K562 (cell line): ENCODE data around the gene CUL5. TPM values are rescaled to one million over a fixed set of nuclear protein-coding genes. Genes with fewer than 3 reads are reported as not detected.
A peak's percentile ranks its signal among the peaks of the same experiment; 100 is the strongest.

Experiments
- ATAC-seq: fragments of 200-7000 bp; cut with Tn5 transposase; 3 replicates; pipeline ENCODE4 v1.9.1; 2020; ENCODE audit warnings: moderate library complexity
- BruUV-seq: library from RNA; stranded (reverse); fragments of 400-500 nt; replicated peaks from 2 replicates; lab custom pipeline; 2021; lab: Mats Ljungman, UMichigan
- CTCF ChIA-PET: fragments of 300-600 bp; formaldehyde crosslinking; extraction: SDS; loops from one replicate; lab custom pipeline; 2021; ENCODE audit warnings: low intra/inter-chr PET ratio; lab: Yijun Ruan, JAX
- POLR2A ChIA-PET: fragments of 300-600, 350-650 bp; sonication (Branson Sonifier 250); formaldehyde crosslinking; extraction: SDS; loops from one replicate; lab custom pipeline; 2021; ENCODE audit warnings: antibody characterized with exemption, inconsistent platforms; lab: Yijun Ruan, JAX
- DNase-seq, 4 experiments: peaks; one replicate each; pipeline versions ENCODE4 v3.0.0 to v3.0.0-alpha.2; 2011 to 2018; ENCODE audit warnings: low spot score in 3 of 4, mixed read lengths in 3 of 4; ENCODE audit errors: extremely low read depth in 1 of 4
- FAIRE-seq: peaks from 2 replicates; lab custom pipeline; 2011; peaks lifted over from hg19 to GRCh38; lab: Jason Lieb, UNC
- H2AFZ ChIP-seq: 2 replicates; pipeline ENCODE4 v1.6.0; 2011; ENCODE audit warnings: low read depth, low read length, control low read depth, inconsistent platforms
- H3K27ac ChIP-seq: fragments of 200-600 bp; 3 replicates; pipeline ENCODE4 v1.8.0; 2011; ENCODE audit warnings: low read depth, mild to moderate bottlenecking, control low read depth, inconsistent platforms, low read length, moderate library complexity, mixed read lengths; ENCODE audit errors: extremely low read depth
- H3K27me3 ChIP-seq, 2 experiments: fragments of 300-600 bp in 1 of 2; 2 replicates in 1 of 2; 3 replicates in 1 of 2; pipeline versions ENCODE4 v1.6.0 to v1.8.0; 2011; ENCODE audit warnings: inconsistent platforms in 2 of 2, low read length in 2 of 2, mild to moderate bottlenecking in 1 of 2, mixed read lengths in 1 of 2, moderate library complexity in 1 of 2; ENCODE audit not compliant: control insufficient read depth in 2 of 2, insufficient read depth in 2 of 2
- H3K36me3 ChIP-seq: fragments of 300-600 bp; 3 replicates; pipeline ENCODE4 v1.8.0; 2011; ENCODE audit warnings: mild to moderate bottlenecking, low read length, inconsistent platforms; ENCODE audit not compliant: control insufficient read depth, insufficient read depth
- H3K4me1 ChIP-seq, 2 experiments: fragments of 200-600 bp in 1 of 2; replicated peaks in 1 of 2; 2 replicates in 1 of 2; 3 replicates in 1 of 2; pipeline versions ENCODE4 v1.5.1 to v1.8.0; 2011; ENCODE audit warnings: inconsistent platforms in 2 of 2, low read length in 2 of 2, mild to moderate bottlenecking in 1 of 2, mixed read lengths in 1 of 2, moderate library complexity in 1 of 2; ENCODE audit not compliant: control insufficient read depth in 2 of 2, insufficient read depth in 2 of 2
- H3K4me2 ChIP-seq: 2 replicates; pipeline ENCODE4 v1.6.1; 2011; ENCODE audit warnings: low read length, control low read depth, inconsistent platforms, mixed read lengths; ENCODE audit not compliant: insufficient read depth
- H3K4me3 ChIP-seq: fragments of 200-600 bp; sonication (generic), shearing (Covaris generic); 2 replicates; pipeline ENCODE4 v1.5.1; 2016; ENCODE audit warnings: control low read depth, inconsistent platforms
- H3K79me2 ChIP-seq: fragments of 200-600 bp; 3 replicates; pipeline ENCODE4 v1.8.0; 2011; ENCODE audit warnings: low read length, inconsistent platforms; ENCODE audit not compliant: control insufficient read depth, insufficient read depth
- H3K9ac ChIP-seq, 2 experiments: 2 replicates each; pipeline versions ENCODE4 v1.6.0 to v1.6.1; 2011; ENCODE audit warnings: low read depth in 2 of 2, low read length in 2 of 2, control low read depth in 1 of 2, inconsistent platforms in 1 of 2, mild to moderate bottlenecking in 1 of 2, mixed read lengths in 1 of 2; ENCODE audit not compliant: insufficient read depth in 1 of 2
- H3K9me1 ChIP-seq: one replicate; pipeline ENCODE4 v1.6.0; 2011; ENCODE audit warnings: inconsistent platforms, mild to moderate bottlenecking, low read length, moderate library complexity; ENCODE audit not compliant: control insufficient read depth, insufficient read depth
- H3K9me3 ChIP-seq: replicated peaks from 2 replicates; pipeline ENCODE4 v1.5.1; 2011; ENCODE audit warnings: low read depth, low read length, inconsistent platforms; ENCODE audit not compliant: control insufficient read depth, insufficient read depth
- H4K20me1 ChIP-seq: replicated peaks from 2 replicates; pipeline ENCODE4 v1.6.1; 2011; ENCODE audit warnings: low read length, inconsistent platforms, mixed read lengths; ENCODE audit not compliant: control insufficient read depth, insufficient read depth
- E2F3 ChIP-seq: fragments of 250-450 bp; sonication (Bioruptor Pico); IDR thresholded peaks from 2 replicates; pipeline ENCODE4 v1.4.0; 2020; ENCODE audit warnings: mild to moderate bottlenecking
- FOSL1 ChIP-seq: fragments of 200-800 bp; sonication (Bioruptor generic); conservative IDR thresholded peaks from 2 replicates; pipeline ENCODE4 v1.6.1; 2016; ENCODE audit warnings: missing genetic modification characterization, missing compliant biosample characterization
- NFIC ChIP-seq: fragments of 450-650 bp; IDR thresholded peaks from 2 replicates; pipeline ENCODE4 v1.6.1; 2017; ENCODE audit warnings: mild to moderate bottlenecking, inconsistent platforms
- NRF1 ChIP-seq, 2 experiments: fragments of 450-650 bp; IDR thresholded peaks in 1 of 2; conservative IDR thresholded peaks in 1 of 2; 2 replicates each; pipeline ENCODE4 v1.6.1; 2014; ENCODE audit warnings: mild to moderate bottlenecking in 2 of 2
- OTX1 ChIP-seq: fragments of 450-650 bp; formaldehyde crosslinking; IDR thresholded peaks from 2 replicates; pipeline ENCODE4 v1.4.0; 2022; ENCODE audit warnings: mild to moderate bottlenecking
- PHF8 ChIP-seq: fragments of 200-600 bp; sonication (generic); IDR thresholded peaks from 2 replicates; pipeline ENCODE4 v1.6.1; 2012; ENCODE audit warnings: mixed run types, mild to moderate bottlenecking, inconsistent platforms, low read length, moderate library complexity, borderline replicate concordance
- POLR2AphosphoS5 ChIP-seq: IDR thresholded peaks from 2 replicates; pipeline ENCODE4 v1.6.1; 2011; ENCODE audit warnings: mild to moderate bottlenecking, low read depth, low read length, moderate library complexity; ENCODE audit not compliant: control insufficient read depth, insufficient read depth
- RNF2 ChIP-seq: sonication (generic); IDR thresholded peaks from 2 replicates; pipeline ENCODE4 v1.6.1; 2016
- SMC3 ChIP-seq: conservative IDR thresholded peaks from 2 replicates; pipeline ENCODE4 v1.6.1; 2011; ENCODE audit warnings: low read depth, low read length, improper control_type of control experiment; ENCODE audit not compliant: insufficient read depth
- TOE1 ChIP-seq, 2 experiments: fragments of 450-650 bp in 1 of 2; sonication (generic) in 1 of 2; formaldehyde crosslinking in 1 of 2; IDR thresholded peaks; 2 replicates each; pipeline versions ENCODE4 v1.7.1 to v1.8.0; 2016 to 2022; ENCODE audit warnings: borderline replicate concordance in 2 of 2, mild to moderate bottlenecking in 2 of 2, antibody characterized with exemption in 1 of 2, inconsistent platforms in 1 of 2, low read depth in 1 of 2, missing genetic modification reagents in 1 of 2, moderate library complexity in 1 of 2
- ZNF143 ChIP-seq: sonication (generic); formaldehyde crosslinking; IDR thresholded peaks from 2 replicates; pipeline ENCODE4 v1.9.0; 2022; ENCODE audit warnings: mild to moderate bottlenecking, missing genetic modification reagents
- ZNF311 ChIP-seq: fragments of 250-450 bp; sonication (Bioruptor Pico); IDR thresholded peaks from 2 replicates; pipeline ENCODE4 v1.4.0; 2020; ENCODE audit warnings: mild to moderate bottlenecking, moderate library complexity
- ZNF408 ChIP-seq: fragments of 250-450 bp; sonication (Bioruptor Pico); IDR thresholded peaks from 2 replicates; pipeline ENCODE4 v1.4.0; 2020; ENCODE audit warnings: low read depth, mild to moderate bottlenecking, moderate library complexity
- ZNF41 ChIP-seq: fragments of 250-450 bp; sonication (Bioruptor Pico); conservative IDR thresholded peaks from 2 replicates; pipeline ENCODE4 v1.4.0; 2020; ENCODE audit warnings: mild to moderate bottlenecking
- ZNF717 ChIP-seq: fragments of 250-450 bp; sonication (Bioruptor Pico); IDR thresholded peaks from 2 replicates; pipeline ENCODE4 v1.5.0; 2021
- WGBS: fragments of 100-300 bp; shearing (Covaris generic); methylation state at CpG from one replicate; pipeline ENCODE4 v1.1.6; 2016; ENCODE audit warnings: low coverage, mixed read lengths; ENCODE audit not compliant: insufficient coverage; ENCODE audit errors: missing lambda C conversion rate; 5-methylcytosine and 5-hydroxymethylcytosine counted together
- in situ Hi-C: fragments of 300-500 bp; cut with MboI; formaldehyde crosslinking; loops from 4 replicates; pipeline ENCODE4 v1.15.0; 2018; ENCODE audit warnings: inconsistent platforms, mixed read lengths
- intact Hi-C: fragments of 100-400 bp; cut with micrococcal nuclease; formaldehyde crosslinking; loops from 2 replicates; pipeline ENCODE4 v1.14.2; 2022
- polyA plus RNA-seq, 8 experiments: library from polyadenylated mRNA; depleted of rRNA in 4 of 8; stranded (reverse) in 5 of 8; unstranded in 3 of 8; fragments of >200 nt; fragmentation: Nextera tagmentation in 2 of 8; fragmentation: Illumina TruSeq in 1 of 8; extraction: Ambion mirVana in 2 of 8; extraction: Trizol in 1 of 8; gene quantifications; 2 replicates each; pipeline versions ENCODE4 v1.2.1 to v1.2.3, GENCODE V29; 2011 to 2014; ENCODE audit warnings: inconsistent platforms in 1 of 8, missing spikeins in 1 of 8
- total RNA-seq, 7 experiments: library from RNA; depleted of rRNA in 6 of 7; stranded (reverse); fragments of >200 nt in 6 of 7; fragmentation: Illumina TruSeq in 2 of 7; extraction: Trizol in 2 of 7; gene quantifications; 2 replicates each; pipeline versions ENCODE4 v1.2.1 to v1.2.3, GENCODE V29; 2011 to 2021; ENCODE audit warnings: low replicate concordance in 1 of 7
- TF ChIP-seq, protein P1 (sequence below): IDR thresholded peaks from 3 replicates; pipeline ENCODE4 v1.6.1; 2011; ENCODE audit warnings: borderline replicate concordance, mild to moderate bottlenecking; ENCODE audit not compliant: insufficient read length, insufficient read depth
- TF ChIP-seq, protein P2 (sequence below): fragments of 250-450 bp; sonication (Bioruptor Pico); IDR thresholded peaks from 2 replicates; pipeline ENCODE4 v1.5.0; 2021
- TF ChIP-seq, protein P3 (sequence below): fragments of 450-650 bp; IDR thresholded peaks from 2 replicates; pipeline ENCODE4 v1.6.1; 2014; ENCODE audit warnings: low read depth, mild to moderate bottlenecking, moderate library complexity, borderline replicate concordance

The CUL5 gene
- total and polyA plus RNA-seq, 9 of the 15 experiments (the other 6 are each of a cell fraction or from before 2014, with no cell fraction given), result 14.3 to 45.9 (median 23.0) TPM

DNA sequence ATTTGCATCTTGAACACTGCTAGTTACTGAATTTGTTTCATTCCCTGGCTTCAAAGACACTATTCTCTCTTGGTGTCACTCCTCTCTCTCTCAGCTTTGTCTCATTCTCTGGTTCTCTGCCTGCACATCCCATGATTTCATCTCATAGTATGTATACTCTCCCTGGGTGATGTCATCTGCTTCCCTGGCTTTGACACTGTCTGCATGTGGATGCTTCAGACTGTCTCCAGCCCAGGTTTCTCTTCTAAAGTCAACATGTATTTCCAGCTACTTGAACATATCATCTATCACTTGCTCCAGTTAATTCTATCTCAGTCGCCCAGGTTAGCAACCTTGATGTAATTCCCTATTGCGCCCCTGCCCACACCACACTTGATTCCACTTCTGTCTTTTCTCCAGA lies 103.4 kb downstream of the CUL5 start (continued):
- TF ChIP-seq ZNF408 (CRISPR knock-in tag), result no peak
- TF ChIP-seq TOE1 (IDR thresholded peaks at IDR 0.05; ENCODE audit: borderline replicate concordance), result no peak
- TF ChIP-seq TOE1 (CRISPR knock-in tag; IDR thresholded peaks at IDR 0.05; ENCODE audit: borderline replicate concordance, low read depth), result no peak
- no peak for TF ChIP-seq PHF8
- no peak for TF ChIP-seq NRF1 (conservative IDR thresholded peaks at IDR 0.05 in 1 of 2, IDR thresholded peaks at IDR 0.05 in 1 of 2)
- TF ChIP-seq ZNF717 (CRISPR knock-in tag), result no peak
- no peak for TF ChIP-seq ZNF311 (CRISPR knock-in tag)

DNA sequence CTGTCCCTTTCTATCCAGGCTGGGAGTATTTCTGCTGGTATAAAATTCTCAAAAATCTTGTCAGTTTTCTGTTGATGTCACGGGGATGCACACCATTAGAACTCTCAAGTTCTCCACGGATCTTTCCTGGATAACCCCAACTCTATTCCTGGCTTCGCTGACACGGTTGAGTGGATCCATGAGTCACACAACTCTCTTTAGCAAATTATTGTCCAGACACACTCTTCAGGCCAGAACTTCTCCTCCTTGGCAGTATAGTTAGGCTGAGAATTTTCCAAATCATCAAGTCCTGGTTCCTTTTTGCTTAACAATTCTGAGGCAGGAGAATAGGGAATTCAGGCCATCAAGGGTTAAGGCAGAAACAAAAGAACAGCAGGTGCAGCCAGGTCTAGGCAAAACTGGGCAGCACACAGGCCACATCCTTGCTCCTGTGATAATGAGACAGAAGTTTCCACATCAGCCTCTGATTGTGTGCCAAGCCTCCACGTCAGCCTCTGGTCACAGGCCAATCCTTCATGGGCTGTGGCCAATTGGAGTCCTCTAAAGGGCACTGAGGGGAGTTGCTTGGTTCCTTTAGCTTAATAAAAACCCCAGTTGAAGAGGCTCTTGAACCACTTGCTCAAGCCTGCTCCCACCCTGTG lies 106.9 kb downstream of the CUL5 start:
- Histone ChIP-seq H3K9me1 (no peaks in the 10 kb centered on the region), H3K4me1 (peaks cover 0 to 2% of the 10 kb centered on the region in 2 experiments; a peak in 1 of 5 replicates), H3K9me3 (no peaks in the 10 kb centered on the region), H3K27ac (no peak overlapping the region), H3K4me2 (no peak overlapping the region), H3K36me3 (no peaks in the 10 kb centered on the region), H3K4me3 (no peak overlapping the region), H2AFZ (no peak overlapping the region), H3K79me2 (no peaks in the 10 kb centered on the region), H3K9ac (no peak overlapping the region), H3K27me3 (no peaks in the 10 kb centered on the region), H4K20me1 (no peaks in the 10 kb centered on the region)
- 18% methylated on average over 5 of the region's 5 CpGs for WGBS
- in situ Hi-C loops, result no loop called here
- FAIRE-seq, result peak; percentile 19
- peak; percentile 25; the same call in 2 of the 3 replicates for ATAC-seq
- ChIA-PET CTCF (no interaction called here), POLR2A (no interaction called here)
- BruUV-seq, result no TSS peak
- no peak for DNase-seq
- intact Hi-C loops, result no loop called here
- no peak for TF ChIP-seq POLR2AphosphoS5
- TF ChIP-seq, protein P1, sequence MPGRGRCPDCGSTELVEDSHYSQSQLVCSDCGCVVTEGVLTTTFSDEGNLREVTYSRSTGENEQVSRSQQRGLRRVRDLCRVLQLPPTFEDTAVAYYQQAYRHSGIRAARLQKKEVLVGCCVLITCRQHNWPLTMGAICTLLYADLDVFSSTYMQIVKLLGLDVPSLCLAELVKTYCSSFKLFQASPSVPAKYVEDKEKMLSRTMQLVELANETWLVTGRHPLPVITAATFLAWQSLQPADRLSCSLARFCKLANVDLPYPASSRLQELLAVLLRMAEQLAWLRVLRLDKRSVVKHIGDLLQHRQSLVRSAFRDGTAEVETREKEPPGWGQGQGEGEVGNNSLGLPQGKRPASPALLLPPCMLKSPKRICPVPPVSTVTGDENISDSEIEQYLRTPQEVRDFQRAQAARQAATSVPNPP, result no peak
- no peak for TF ChIP-seq SMC3
- TF ChIP-seq ZNF41 (CRISPR knock-in tag), result no peak
- no peak for TF ChIP-seq RNF2
- TF ChIP-seq FOSL1 (tag), result peak; percentile 28; the same call in 1 of the 2 replicates
- TF ChIP-seq OTX1, result no peak
- TF ChIP-seq, protein P2, sequence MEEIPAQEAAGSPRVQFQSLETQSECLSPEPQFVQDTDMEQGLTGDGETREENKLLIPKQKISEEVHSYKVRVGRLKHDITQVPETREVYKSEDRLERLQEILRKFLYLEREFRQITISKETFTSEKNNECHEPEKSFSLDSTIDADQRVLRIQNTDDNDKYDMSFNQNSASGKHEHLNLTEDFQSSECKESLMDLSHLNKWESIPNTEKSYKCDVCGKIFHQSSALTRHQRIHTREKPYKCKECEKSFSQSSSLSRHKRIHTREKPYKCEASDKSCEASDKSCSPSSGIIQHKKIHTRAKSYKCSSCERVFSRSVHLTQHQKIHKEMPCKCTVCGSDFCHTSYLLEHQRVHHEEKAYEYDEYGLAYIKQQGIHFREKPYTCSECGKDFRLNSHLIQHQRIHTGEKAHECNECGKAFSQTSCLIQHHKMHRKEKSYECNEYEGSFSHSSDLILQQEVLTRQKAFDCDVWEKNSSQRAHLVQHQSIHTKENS, result no peak
- 0 out of 2 replicates have a peak, but pooled peaks have one; percentile 5 for TF ChIP-seq NFIC
- no peak for TF ChIP-seq ZNF143 (CRISPR knock-in tag)
- no peak for TF ChIP-seq E2F3 (CRISPR knock-in tag)
- TF ChIP-seq, protein P3, sequence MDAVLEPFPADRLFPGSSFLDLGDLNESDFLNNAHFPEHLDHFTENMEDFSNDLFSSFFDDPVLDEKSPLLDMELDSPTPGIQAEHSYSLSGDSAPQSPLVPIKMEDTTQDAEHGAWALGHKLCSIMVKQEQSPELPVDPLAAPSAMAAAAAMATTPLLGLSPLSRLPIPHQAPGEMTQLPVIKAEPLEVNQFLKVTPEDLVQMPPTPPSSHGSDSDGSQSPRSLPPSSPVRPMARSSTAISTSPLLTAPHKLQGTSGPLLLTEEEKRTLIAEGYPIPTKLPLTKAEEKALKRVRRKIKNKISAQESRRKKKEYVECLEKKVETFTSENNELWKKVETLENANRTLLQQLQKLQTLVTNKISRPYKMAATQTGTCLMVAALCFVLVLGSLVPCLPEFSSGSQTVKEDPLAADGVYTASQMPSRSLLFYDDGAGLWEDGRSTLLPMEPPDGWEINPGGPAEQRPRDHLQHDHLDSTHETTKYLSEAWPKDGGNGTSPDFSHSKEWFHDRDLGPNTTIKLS, result no peak
